ENCODE data around the gene SLCO4C1. TPM values are rescaled to one million over a fixed set of nuclear protein-coding genes. Genes with fewer than 3 reads are reported as not detected.
A peak's percentile ranks its signal among the peaks of the same experiment; 100 is the strongest.

SLCO4C1 gene
- total RNA-seq, 1 donor from 2014 or later, result 0.23 TPM

- Mint-ChIP-seq H3K36me3 (ENCODE audit: low read depth, unreplicated experiment) (no peaks in the 10 kb centered on the region), H3K4me3 (ENCODE audit: unreplicated experiment) (peak overlapping the region; percentile 86), H3K27ac (ENCODE audit: unreplicated experiment) (no peak overlapping the region), H3K9me3 (ENCODE audit: unreplicated experiment) (no peaks in the 10 kb centered on the region), H3K27me3 (ENCODE audit: low read depth, unreplicated experiment) (peaks cover 12% of the 10 kb centered on the region), H3K4me1 (ENCODE audit: low read depth, unreplicated experiment) (no peaks in the 10 kb centered on the region)
- H3K36me3 ChIP-seq (ENCODE audit: insufficient read depth, low read length), result no peaks in the 10 kb centered on the region
- no peaks in the 10 kb centered on the region for H3K79me2 ChIP-seq (ENCODE audit: insufficient read depth, low read length)
- DNase-seq (ENCODE audit: low read depth) (no peak), FAIRE-seq (no peak)
- peak overlapping the region; percentile 60 for H3K4me3 ChIP-seq (ENCODE audit: insufficient read depth, low read depth, low read length)
- peak overlapping the region; percentile 85 for H2AFZ ChIP-seq (ENCODE audit: low read depth, low read length)
- H3K4me1 ChIP-seq (ENCODE audit: insufficient read depth, low read length), result peaks cover 10% of the 10 kb centered on the region
- peak overlapping the region; percentile 47 for H3K9ac ChIP-seq (ENCODE audit: low read length)
- H3K27ac ChIP-seq (ENCODE audit: low read depth, low read length), result no peak overlapping the region
- H3K4me2 ChIP-seq (ENCODE audit: low read length), result peak overlapping the region; percentile 93
- H3K27me3 ChIP-seq (ENCODE audit: insufficient read depth, low read length), result peaks cover 6% of the 10 kb centered on the region
- no peaks in the 10 kb centered on the region for H4K20me1 ChIP-seq (ENCODE audit: insufficient read depth, low read length)
- no peaks in the 10 kb centered on the region for H3K9me3 ChIP-seq (ENCODE audit: insufficient read depth, low read depth, low read length)
- TF ChIP-seq CTCF (IDR thresholded peaks at IDR 0.05; ENCODE audit: insufficient read depth, low read depth, low read length), result no peak
Measured at GRCh38 chr5:102295534-102296177, 428 bp downstream of the SLCO4C1 start.

- Mint-ChIP-seq H3K27me3 (ENCODE audit: low read depth, unreplicated experiment) (peaks cover 12% of the 10 kb centered on the region), H3K4me3 (ENCODE audit: unreplicated experiment) (peak overlapping the region; percentile 86), H3K27ac (ENCODE audit: unreplicated experiment) (no peak overlapping the region), H3K36me3 (ENCODE audit: low read depth, unreplicated experiment) (no peaks in the 10 kb centered on the region), H3K4me1 (ENCODE audit: low read depth, unreplicated experiment) (no peaks in the 10 kb centered on the region), H3K9me3 (ENCODE audit: unreplicated experiment) (no peaks in the 10 kb centered on the region)
- Histone ChIP-seq H3K4me3 (ENCODE audit: insufficient read depth, low read depth, low read length) (no peak overlapping the region), H3K27me3 (ENCODE audit: insufficient read depth, low read length) (peaks cover 6% of the 10 kb centered on the region), H3K9me3 (ENCODE audit: insufficient read depth, low read depth, low read length) (no peaks in the 10 kb centered on the region), H3K4me2 (ENCODE audit: low read length) (no peak overlapping the region), H3K79me2 (ENCODE audit: insufficient read depth, low read length) (no peaks in the 10 kb centered on the region), H3K27ac (ENCODE audit: low read depth, low read length) (no peak overlapping the region), H3K36me3 (ENCODE audit: insufficient read depth, low read length) (no peaks in the 10 kb centered on the region), H3K9ac (ENCODE audit: low read length) (no peak overlapping the region), H4K20me1 (ENCODE audit: insufficient read depth, low read length) (no peaks in the 10 kb centered on the region), H3K4me1 (ENCODE audit: insufficient read depth, low read length) (peaks cover 10% of the 10 kb centered on the region), H2AFZ (ENCODE audit: low read depth, low read length) (no peak overlapping the region)
- no peak for DNase-seq (ENCODE audit: low read depth)
- FAIRE-seq, result no peak
- TF ChIP-seq CTCF (IDR thresholded peaks at IDR 0.05; ENCODE audit: insufficient read depth, low read depth, low read length) (no peak), EZH2 (IDR thresholded peaks at IDR 0.05; ENCODE audit: insufficient read depth, low read length) (no peak)
Measured at GRCh38 chr5:102294886-102295395, 1.1 kb downstream of the SLCO4C1 start.

GRCh38 chr5:102290004-102290403 lies 6.1 kb downstream of the SLCO4C1 start:
- Histone ChIP-seq H4K20me1 (ENCODE audit: insufficient read depth, low read length) (no peaks in the 10 kb centered on the region), H3K9ac (ENCODE audit: low read length) (no peak overlapping the region), H3K36me3 (ENCODE audit: insufficient read depth, low read length) (no peaks in the 10 kb centered on the region), H3K9me3 (ENCODE audit: insufficient read depth, low read depth, low read length) (no peaks in the 10 kb centered on the region), H3K79me2 (ENCODE audit: insufficient read depth, low read length) (no peaks in the 10 kb centered on the region), H3K27ac (ENCODE audit: low read depth, low read length) (no peak overlapping the region), H3K4me3 (ENCODE audit: insufficient read depth, low read depth, low read length) (no peak overlapping the region), H3K4me2 (ENCODE audit: low read length) (no peak overlapping the region), H3K4me1 (ENCODE audit: insufficient read depth, low read length) (no peaks in the 10 kb centered on the region), H2AFZ (ENCODE audit: low read depth, low read length) (no peak overlapping the region), H3K27me3 (ENCODE audit: insufficient read depth, low read length) (peaks cover 1% of the 10 kb centered on the region)
- peaks cover 5% of the 10 kb centered on the region for H3K27me3 Mint-ChIP-seq (ENCODE audit: low read depth, unreplicated experiment)
- H3K4me3 Mint-ChIP-seq (ENCODE audit: unreplicated experiment), result no peak overlapping the region
- TF ChIP-seq EZH2 (IDR thresholded peaks at IDR 0.05; ENCODE audit: insufficient read depth, low read length) (no peak), CTCF (IDR thresholded peaks at IDR 0.05; ENCODE audit: insufficient read depth, low read depth, low read length) (no peak)
- H3K27ac Mint-ChIP-seq (ENCODE audit: unreplicated experiment), result no peak overlapping the region
- FAIRE-seq, result no peak
- no peaks in the 10 kb centered on the region for H3K36me3 Mint-ChIP-seq (ENCODE audit: low read depth, unreplicated experiment)
- DNase-seq (ENCODE audit: low read depth), result no peak
- H3K9me3 Mint-ChIP-seq (ENCODE audit: unreplicated experiment), result no peaks in the 10 kb centered on the region
- H3K4me1 Mint-ChIP-seq (ENCODE audit: low read depth, unreplicated experiment), result no peaks in the 10 kb centered on the region

All from astrocyte (in vitro differentiated cells and primary cell).